ENCODE data around the gene FXYD2. TPM values are rescaled to one million over a fixed set of nuclear protein-coding genes. Genes with fewer than 3 reads are reported as not detected.

Gene FXYD2
- total and polyA plus RNA-seq, 2 donors (not counting 3 experiments of a cell fraction or from before 2014, with no cell fraction given), result 0.99 to 1.8 TPM

DNA sequence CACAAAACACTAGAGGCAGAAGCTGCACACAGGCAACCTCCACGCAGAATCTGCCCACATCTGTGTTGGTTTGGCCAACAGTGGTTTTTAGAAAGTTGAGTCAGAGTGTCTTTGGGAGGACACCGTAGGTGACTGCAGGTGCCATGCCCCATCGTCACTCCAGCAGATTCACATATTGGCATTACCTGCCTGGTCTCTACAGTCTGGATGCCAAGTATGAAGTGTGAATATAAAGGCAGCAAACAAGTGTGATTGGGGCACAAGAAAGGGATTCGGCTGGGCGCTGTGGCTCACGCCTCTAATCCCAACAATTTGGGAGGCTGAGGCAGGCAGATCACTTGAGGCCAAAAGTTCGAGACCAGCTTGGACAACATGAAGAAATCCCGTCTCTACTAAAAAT is 11.0 kb upstream of the FXYD2 start:
- ChIA-PET CTCF (interaction anchor here (1.2 to 3.3 kb wide), 2 partner anchors 69 to 111 kb away, joined by 5 to 27 read pairs; no protein-coding TSS in a partner anchor), POLR2A (no interaction called here)
- H3K79me2 ChIP-seq (ENCODE audit: control insufficient read depth, insufficient read depth, low read length), result no peaks in the 10 kb centered on the region
- FAIRE-seq (no peak), DNase-seq (ENCODE audit: low read depth, low spot score) (no peak)
- H2AFZ ChIP-seq (ENCODE audit: low read depth, low read length), result no peak overlapping the region
- H3K36me3 ChIP-seq (ENCODE audit: control insufficient read depth in 2 of 2, extremely low read depth in 1 of 2, insufficient read depth in 2 of 2, low read length in 2 of 2), result no peaks in the 10 kb centered on the region
- no peak overlapping the region for H3K27ac ChIP-seq (ENCODE audit: insufficient read depth, low read depth, low read length)
- peaks cover 0 to 10% of the 10 kb centered on the region in 2 experiments for H3K27me3 ChIP-seq (ENCODE audit: control insufficient read depth in 2 of 2, insufficient read depth in 2 of 2, low read length in 2 of 2)
- H3K4me1 ChIP-seq (ENCODE audit: control insufficient read depth, extremely low read depth, insufficient read depth, low read length), result peaks cover 3% of the 10 kb centered on the region
- no peaks in the 10 kb centered on the region for H3K9me3 ChIP-seq (replicated peaks; ENCODE audit: control insufficient read depth, insufficient read depth, low read length)
- TF ChIP-seq POLR2AphosphoS5 (IDR thresholded peaks at IDR 0.05; ENCODE audit: insufficient read depth, low read depth, low read length) (no peak), FOS (IDR thresholded peaks at IDR 0.05; ENCODE audit: borderline replicate concordance, insufficient read depth, low read length) (no peak), POLR2A (IDR thresholded peaks at IDR 0.05; ENCODE audit: low read depth, low read length) (no peak), GATA2 (IDR thresholded peaks at IDR 0.05; ENCODE audit: insufficient read depth, insufficient read length, low read depth, low read length) (no peak), EZH2 (IDR thresholded peaks at IDR 0.05; ENCODE audit: borderline replicate concordance, low read depth, low read length, severe bottlenecking) (no peak), MYC (IDR thresholded peaks at IDR 0.05; ENCODE audit: low read depth, low read length) (no peak), JUN (IDR thresholded peaks at IDR 0.05; ENCODE audit: borderline replicate concordance, insufficient read depth, insufficient read length, low read depth) (no peak)
- TF ChIP-seq, protein P1, sequence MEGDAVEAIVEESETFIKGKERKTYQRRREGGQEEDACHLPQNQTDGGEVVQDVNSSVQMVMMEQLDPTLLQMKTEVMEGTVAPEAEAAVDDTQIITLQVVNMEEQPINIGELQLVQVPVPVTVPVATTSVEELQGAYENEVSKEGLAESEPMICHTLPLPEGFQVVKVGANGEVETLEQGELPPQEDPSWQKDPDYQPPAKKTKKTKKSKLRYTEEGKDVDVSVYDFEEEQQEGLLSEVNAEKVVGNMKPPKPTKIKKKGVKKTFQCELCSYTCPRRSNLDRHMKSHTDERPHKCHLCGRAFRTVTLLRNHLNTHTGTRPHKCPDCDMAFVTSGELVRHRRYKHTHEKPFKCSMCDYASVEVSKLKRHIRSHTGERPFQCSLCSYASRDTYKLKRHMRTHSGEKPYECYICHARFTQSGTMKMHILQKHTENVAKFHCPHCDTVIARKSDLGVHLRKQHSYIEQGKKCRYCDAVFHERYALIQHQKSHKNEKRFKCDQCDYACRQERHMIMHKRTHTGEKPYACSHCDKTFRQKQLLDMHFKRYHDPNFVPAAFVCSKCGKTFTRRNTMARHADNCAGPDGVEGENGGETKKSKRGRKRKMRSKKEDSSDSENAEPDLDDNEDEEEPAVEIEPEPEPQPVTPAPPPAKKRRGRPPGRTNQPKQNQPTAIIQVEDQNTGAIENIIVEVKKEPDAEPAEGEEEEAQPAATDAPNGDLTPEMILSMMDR (IDR thresholded peaks at IDR 0.05; ENCODE audit: extremely low read depth in 1 of 2, insufficient read depth in 1 of 2, low read depth in 1 of 2, low read length in 2 of 2), result no peak
- TF ChIP-seq, protein P2, sequence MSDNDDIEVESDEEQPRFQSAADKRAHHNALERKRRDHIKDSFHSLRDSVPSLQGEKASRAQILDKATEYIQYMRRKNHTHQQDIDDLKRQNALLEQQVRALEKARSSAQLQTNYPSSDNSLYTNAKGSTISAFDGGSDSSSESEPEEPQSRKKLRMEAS (IDR thresholded peaks at IDR 0.05; ENCODE audit: insufficient read depth, insufficient read length), result no peak
- no peaks in the 10 kb centered on the region for H3K9me1 ChIP-seq (replicated peaks; ENCODE audit: control insufficient read depth, extremely low read depth, insufficient read depth, low read length)
- no peaks in the 10 kb centered on the region for H4K20me1 ChIP-seq (replicated peaks; ENCODE audit: control insufficient read depth, extremely low read depth, insufficient read depth, low read length)
- dilution Hi-C loops (cut with MboI; ENCODE audit: extremely low pct_ligation_motif_present, low sequenced_read_pairs) (no loop called here), intact Hi-C loops (cut with micrococcal nuclease) (no loop called here)
- H3K4me2 ChIP-seq (ENCODE audit: insufficient read depth, low read length), result no peak overlapping the region
- no TSS peak for BruUV-seq (replicated peaks)
- no peak overlapping the region for H3K4me3 ChIP-seq (replicated peaks in 1 of 3; ENCODE audit: insufficient read depth in 1 of 3, low read depth in 1 of 3, low read length in 3 of 3)
- H3K9ac ChIP-seq (replicated peaks; ENCODE audit: extremely low read depth, insufficient read depth, low read length), result no peak overlapping the region

Measured in endothelial cell of umbilical vein (primary cell).